NCI-H187 (cell line): Measurements from ENCODE around the gene DTL.
"Not testable (repeated sequence)": the region's sequence is repeated elsewhere in the genome, so short reads cannot be mapped to it uniquely, and the experiment has no call there.

ENCODE experiments used
- DNase-seq, 2 experiments: peaks; one replicate each; lab custom pipeline; 2025; lab: John Stamatoyannopoulos, UW

Gene DTL

GRCh38 chr1:212035123-212035834, at the start of gene DTL, which contains the start of gene INTS7:
DTL (plus strand) TSS chr1:212035748; CDS start chr1:212035891, 143 bp downstream.
INTS7 (minus strand) TSS chr1:212035557; CDS start chr1:212035437, 120 bp downstream.
- DNase-seq, result peak; percentile 87 to 98

- no peak for DNase-seq
Observed at GRCh38 chr1:211986628-211987254, 48.8 kb upstream of the DTL start.

GRCh38 chr1:211991695-211992094, 43.9 kb upstream of the DTL start:
- DNase-seq, result no peak

- not testable (repeated sequence) for DNase-seq
Observed at GRCh38 chr1:211997426-211997825, 38.1 kb upstream of the DTL start.

- no peak for DNase-seq
Observed at GRCh38 chr1:212002536-212002935, 33.0 kb upstream of the DTL start.

GRCh38 chr1:212004895-212005608, 30.5 kb upstream of the DTL start:
- DNase-seq, result no peak

- no peak for DNase-seq
Observed at GRCh38 chr1:212007178-212007577, 28.4 kb upstream of the DTL start.

- no peak for DNase-seq
Observed at GRCh38 chr1:212007886-212008285, 27.7 kb upstream of the DTL start.

- DNase-seq, result no peak
Observed at GRCh38 chr1:212009561-212009960, 26.0 kb upstream of the DTL start.

GRCh38 chr1:212010004-212010403, 25.5 kb upstream of the DTL start:
- DNase-seq, result no peak

GRCh38 chr1:212012034-212012740, 23.4 kb upstream of the DTL start:
- peak in 1 of 2 experiments; percentile 9 for DNase-seq

- DNase-seq, result no peak
Observed at GRCh38 chr1:212013672-212014071, 21.9 kb upstream of the DTL start.

- DNase-seq, result no peak
Observed at GRCh38 chr1:212020975-212021374, 14.6 kb upstream of the DTL start.

- no peak for DNase-seq
Observed at GRCh38 chr1:212021563-212021962, 14.0 kb upstream of the DTL start.

GRCh38 chr1:212022908-212023307, 12.6 kb upstream of the DTL start:
- DNase-seq, result not testable (repeated sequence)

- no peak for DNase-seq
Observed at GRCh38 chr1:212024469-212025149, 10.9 kb upstream of the DTL start.

- DNase-seq, result not testable (repeated sequence)
Observed at GRCh38 chr1:212027727-212028126, 7.8 kb upstream of the DTL start.

- DNase-seq, result no peak
Observed at GRCh38 chr1:212030936-212031528, 4.5 kb upstream of the DTL start.

- no peak for DNase-seq
Observed at GRCh38 chr1:212034516-212035122, 929 bp upstream of the DTL start.

- DNase-seq, result no peak
Observed at GRCh38 chr1:212035835-212036605, 472 bp downstream of the DTL start.
